ENCODE results near the gene ERCC6L2.

GRCh38 chr9:95830768-95831167 is 44.7 kb upstream of the ERCC6L2 start:
- TF ChIP-seq CTCF (IDR thresholded peaks at IDR 0.05; ENCODE audit: extremely low read depth in 1 of 2, insufficient read depth in 1 of 2, low read depth in 1 of 2, low read length in 2 of 2) (no peak), POLR2AphosphoS5 (IDR thresholded peaks at IDR 0.05; ENCODE audit: insufficient read depth, low read depth, low read length) (no peak)
